H1 (cell line): Measurements from ENCODE around the gene PAX3. TPM values are rescaled to one million over a fixed set of nuclear protein-coding genes. Genes with fewer than 3 reads are reported as not detected.

ENCODE experiments used
- polyA plus RNA-seq, 7 experiments: library from polyadenylated mRNA; depleted of rRNA in 3 of 7; stranded (reverse) in 5 of 7; unstranded in 2 of 7; fragments of >200 nt in 5 of 7; fragments of 200-250 nt in 2 of 7; gene quantifications; 1 replicate in 5 of 7; 2 replicates in 1 of 7; 4 replicates in 1 of 7; pipeline versions ENCODE4 v1.2.1 to v1.2.3, GENCODE V29; 2011 to 2013; ENCODE audit warnings: missing spikeins in 2 of 7, mixed read lengths in 2 of 7
- total RNA-seq: library from RNA; stranded (reverse); fragmentation: NEBNext Ultra II Directional; extraction: Animal tissue kit (Norgen Biotek cat#: 25700); gene quantifications from 2 replicates; pipeline ENCODE4 v1.2.1, GENCODE V29; 2021
- TF ChIP-seq, protein P1 (sequence below): fragments of 300-600 bp; sonication (generic); IDR thresholded peaks from 2 replicates; pipeline ENCODE4 v1.7.1; 2012; ENCODE audit warnings: low read length, moderate library complexity, mild to moderate bottlenecking, inconsistent platforms; ENCODE audit not compliant: insufficient replicate concordance

PAX3 gene
- total and polyA plus RNA-seq, 2 of the 8 experiments (the other 6 are each of a cell fraction or from before 2014, with no cell fraction given), result 0.33 TPM; not detected in 1

- TF ChIP-seq, protein P1, sequence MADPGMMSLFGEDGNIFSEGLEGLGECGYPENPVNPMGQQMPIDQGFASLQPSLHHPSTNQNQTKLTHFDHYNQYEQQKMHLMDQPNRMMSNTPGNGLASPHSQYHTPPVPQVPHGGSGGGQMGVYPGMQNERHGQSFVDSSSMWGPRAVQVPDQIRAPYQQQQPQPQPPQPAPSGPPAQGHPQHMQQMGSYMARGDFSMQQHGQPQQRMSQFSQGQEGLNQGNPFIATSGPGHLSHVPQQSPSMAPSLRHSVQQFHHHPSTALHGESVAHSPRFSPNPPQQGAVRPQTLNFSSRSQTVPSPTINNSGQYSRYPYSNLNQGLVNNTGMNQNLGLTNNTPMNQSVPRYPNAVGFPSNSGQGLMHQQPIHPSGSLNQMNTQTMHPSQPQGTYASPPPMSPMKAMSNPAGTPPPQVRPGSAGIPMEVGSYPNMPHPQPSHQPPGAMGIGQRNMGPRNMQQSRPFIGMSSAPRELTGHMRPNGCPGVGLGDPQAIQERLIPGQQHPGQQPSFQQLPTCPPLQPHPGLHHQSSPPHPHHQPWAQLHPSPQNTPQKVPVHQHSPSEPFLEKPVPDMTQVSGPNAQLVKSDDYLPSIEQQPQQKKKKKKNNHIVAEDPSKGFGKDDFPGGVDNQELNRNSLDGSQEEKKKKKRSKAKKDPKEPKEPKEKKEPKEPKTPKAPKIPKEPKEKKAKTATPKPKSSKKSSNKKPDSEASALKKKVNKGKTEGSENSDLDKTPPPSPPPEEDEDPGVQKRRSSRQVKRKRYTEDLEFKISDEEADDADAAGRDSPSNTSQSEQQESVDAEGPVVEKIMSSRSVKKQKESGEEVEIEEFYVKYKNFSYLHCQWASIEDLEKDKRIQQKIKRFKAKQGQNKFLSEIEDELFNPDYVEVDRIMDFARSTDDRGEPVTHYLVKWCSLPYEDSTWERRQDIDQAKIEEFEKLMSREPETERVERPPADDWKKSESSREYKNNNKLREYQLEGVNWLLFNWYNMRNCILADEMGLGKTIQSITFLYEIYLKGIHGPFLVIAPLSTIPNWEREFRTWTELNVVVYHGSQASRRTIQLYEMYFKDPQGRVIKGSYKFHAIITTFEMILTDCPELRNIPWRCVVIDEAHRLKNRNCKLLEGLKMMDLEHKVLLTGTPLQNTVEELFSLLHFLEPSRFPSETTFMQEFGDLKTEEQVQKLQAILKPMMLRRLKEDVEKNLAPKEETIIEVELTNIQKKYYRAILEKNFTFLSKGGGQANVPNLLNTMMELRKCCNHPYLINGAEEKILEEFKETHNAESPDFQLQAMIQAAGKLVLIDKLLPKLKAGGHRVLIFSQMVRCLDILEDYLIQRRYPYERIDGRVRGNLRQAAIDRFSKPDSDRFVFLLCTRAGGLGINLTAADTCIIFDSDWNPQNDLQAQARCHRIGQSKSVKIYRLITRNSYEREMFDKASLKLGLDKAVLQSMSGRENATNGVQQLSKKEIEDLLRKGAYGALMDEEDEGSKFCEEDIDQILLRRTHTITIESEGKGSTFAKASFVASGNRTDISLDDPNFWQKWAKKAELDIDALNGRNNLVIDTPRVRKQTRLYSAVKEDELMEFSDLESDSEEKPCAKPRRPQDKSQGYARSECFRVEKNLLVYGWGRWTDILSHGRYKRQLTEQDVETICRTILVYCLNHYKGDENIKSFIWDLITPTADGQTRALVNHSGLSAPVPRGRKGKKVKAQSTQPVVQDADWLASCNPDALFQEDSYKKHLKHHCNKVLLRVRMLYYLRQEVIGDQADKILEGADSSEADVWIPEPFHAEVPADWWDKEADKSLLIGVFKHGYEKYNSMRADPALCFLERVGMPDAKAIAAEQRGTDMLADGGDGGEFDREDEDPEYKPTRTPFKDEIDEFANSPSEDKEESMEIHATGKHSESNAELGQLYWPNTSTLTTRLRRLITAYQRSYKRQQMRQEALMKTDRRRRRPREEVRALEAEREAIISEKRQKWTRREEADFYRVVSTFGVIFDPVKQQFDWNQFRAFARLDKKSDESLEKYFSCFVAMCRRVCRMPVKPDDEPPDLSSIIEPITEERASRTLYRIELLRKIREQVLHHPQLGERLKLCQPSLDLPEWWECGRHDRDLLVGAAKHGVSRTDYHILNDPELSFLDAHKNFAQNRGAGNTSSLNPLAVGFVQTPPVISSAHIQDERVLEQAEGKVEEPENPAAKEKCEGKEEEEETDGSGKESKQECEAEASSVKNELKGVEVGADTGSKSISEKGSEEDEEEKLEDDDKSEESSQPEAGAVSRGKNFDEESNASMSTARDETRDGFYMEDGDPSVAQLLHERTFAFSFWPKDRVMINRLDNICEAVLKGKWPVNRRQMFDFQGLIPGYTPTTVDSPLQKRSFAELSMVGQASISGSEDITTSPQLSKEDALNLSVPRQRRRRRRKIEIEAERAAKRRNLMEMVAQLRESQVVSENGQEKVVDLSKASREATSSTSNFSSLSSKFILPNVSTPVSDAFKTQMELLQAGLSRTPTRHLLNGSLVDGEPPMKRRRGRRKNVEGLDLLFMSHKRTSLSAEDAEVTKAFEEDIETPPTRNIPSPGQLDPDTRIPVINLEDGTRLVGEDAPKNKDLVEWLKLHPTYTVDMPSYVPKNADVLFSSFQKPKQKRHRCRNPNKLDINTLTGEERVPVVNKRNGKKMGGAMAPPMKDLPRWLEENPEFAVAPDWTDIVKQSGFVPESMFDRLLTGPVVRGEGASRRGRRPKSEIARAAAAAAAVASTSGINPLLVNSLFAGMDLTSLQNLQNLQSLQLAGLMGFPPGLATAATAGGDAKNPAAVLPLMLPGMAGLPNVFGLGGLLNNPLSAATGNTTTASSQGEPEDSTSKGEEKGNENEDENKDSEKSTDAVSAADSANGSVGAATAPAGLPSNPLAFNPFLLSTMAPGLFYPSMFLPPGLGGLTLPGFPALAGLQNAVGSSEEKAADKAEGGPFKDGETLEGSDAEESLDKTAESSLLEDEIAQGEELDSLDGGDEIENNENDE, result peak; percentile 41
- TF ChIP-seq, all 59 proteins: peak for 1
These were observed 10.1 kb downstream of the PAX3 start (continued) for GRCh38 chr2:222288590-222289277.
